GM21619 (cell line): Measurements from ENCODE around the gene TSSC4.
A peak's percentile ranks its signal among the peaks of the same experiment; 100 is the strongest.
"Not testable (repeated sequence)": the region's sequence is repeated elsewhere in the genome, so short reads cannot be mapped to it uniquely, and the experiment has no call there.

Experiments used
- ATAC-seq: cut with Tn5 transposase; IDR thresholded peaks from one replicate; pipeline ENCODE4 v1.9.1; 2021; ENCODE audit not compliant: unreplicated experiment

Gene TSSC4

GRCh38 chr11:2400069-2400761, at the start of gene TSSC4:
Gene TSSC4, plus strand, starts transcription at chr11:2400750. Its CDS starts 1,884 bp downstream, at chr11:2402634.
- ATAC-seq: peak; percentile 77

- ATAC-seq: no peak
Measured at GRCh38 chr11:2351701-2352100, 48.8 kb upstream of the TSSC4 start.

- no peak for ATAC-seq
Measured at GRCh38 chr11:2352420-2352819, 48.1 kb upstream of the TSSC4 start.

- ATAC-seq: no peak
Measured at GRCh38 chr11:2355000-2355644, 45.4 kb upstream of the TSSC4 start.

- ATAC-seq: no peak
Measured at GRCh38 chr11:2357246-2357645, 43.3 kb upstream of the TSSC4 start.

GRCh38 chr11:2357651-2358050, 42.9 kb upstream of the TSSC4 start:
- ATAC-seq: not testable (repeated sequence)

- ATAC-seq: no peak
Measured at GRCh38 chr11:2358754-2359442, 41.7 kb upstream of the TSSC4 start.

GRCh38 chr11:2359557-2359956, 41.0 kb upstream of the TSSC4 start:
- no peak for ATAC-seq

GRCh38 chr11:2360081-2360642, 40.4 kb upstream of the TSSC4 start:
- no peak for ATAC-seq

GRCh38 chr11:2361565-2361964, 39.0 kb upstream of the TSSC4 start:
- no peak for ATAC-seq

GRCh38 chr11:2362414-2362813, 38.1 kb upstream of the TSSC4 start:
- ATAC-seq: no peak

- no peak for ATAC-seq
Measured at GRCh38 chr11:2363130-2363529, 37.4 kb upstream of the TSSC4 start.

- no peak for ATAC-seq
Measured at GRCh38 chr11:2363577-2364370, 36.8 kb upstream of the TSSC4 start.

- not testable (repeated sequence) for ATAC-seq
Measured at GRCh38 chr11:2364386-2364785, 36.2 kb upstream of the TSSC4 start.

GRCh38 chr11:2365571-2366210, 34.9 kb upstream of the TSSC4 start:
- ATAC-seq: no peak

- no peak for ATAC-seq
Measured at GRCh38 chr11:2366276-2366675, 34.3 kb upstream of the TSSC4 start.

GRCh38 chr11:2366733-2367132, 33.8 kb upstream of the TSSC4 start:
- no peak for ATAC-seq

- ATAC-seq: no peak
Measured at GRCh38 chr11:2367266-2368160, 33.0 kb upstream of the TSSC4 start.

- ATAC-seq: no peak
Measured at GRCh38 chr11:2368178-2368850, 32.2 kb upstream of the TSSC4 start.
